Activated effector memory CD4-positive, alpha-beta T cell treated with anti-CD3 and anti-CD28 coated beads, Interleukin-2, amount 50 U/mL, for 16 hours (primary cell): Measurements from ENCODE around the gene TSPAN5.

Experiments used
- DNase-seq: peaks from one replicate; pipeline ENCODE4 v3.0.0-alpha.2; 2020

TSPAN5 gene

GRCh38 chr4:98514741-98515469 lies 143.5 kb downstream of the TSPAN5 start:
- no peak for DNase-seq

GRCh38 chr4:98512918-98513317 lies 145.5 kb downstream of the TSPAN5 start:
- no peak for DNase-seq

GRCh38 chr4:98510757-98511517 lies 147.5 kb downstream of the TSPAN5 start:
- DNase-seq = no peak

- DNase-seq = no peak
Observed at GRCh38 chr4:98510340-98510739, 148.1 kb downstream of the TSPAN5 start.

GRCh38 chr4:98509721-98510120 lies 148.7 kb downstream of the TSPAN5 start:
- DNase-seq = no peak

- no peak for DNase-seq
Observed at GRCh38 chr4:98508829-98509598, 149.4 kb downstream of the TSPAN5 start.

GRCh38 chr4:98508248-98508647 lies 150.2 kb downstream of the TSPAN5 start:
- no peak for DNase-seq

- no peak for DNase-seq
Observed at GRCh38 chr4:98507299-98507698, 151.1 kb downstream of the TSPAN5 start.

GRCh38 chr4:98506462-98507132 lies 151.8 kb downstream of the TSPAN5 start:
- DNase-seq = no peak

GRCh38 chr4:98505992-98506391 lies 152.4 kb downstream of the TSPAN5 start:
- DNase-seq = no peak

GRCh38 chr4:98504091-98504490 lies 154.3 kb downstream of the TSPAN5 start:
- no peak for DNase-seq

- no peak for DNase-seq
Observed at GRCh38 chr4:98503676-98504075, 154.7 kb downstream of the TSPAN5 start.

- no peak for DNase-seq
Observed at GRCh38 chr4:98502624-98503023, 155.8 kb downstream of the TSPAN5 start.

- no peak for DNase-seq
Observed at GRCh38 chr4:98502031-98502430, 156.4 kb downstream of the TSPAN5 start.

GRCh38 chr4:98501383-98501782 lies 157.0 kb downstream of the TSPAN5 start:
- DNase-seq = no peak

GRCh38 chr4:98498774-98499173 lies 159.6 kb downstream of the TSPAN5 start:
- no peak for DNase-seq

GRCh38 chr4:98496152-98496845 lies 162.1 kb downstream of the TSPAN5 start:
- no peak for DNase-seq

GRCh38 chr4:98493296-98493695 lies 165.1 kb downstream of the TSPAN5 start:
- no peak for DNase-seq

GRCh38 chr4:98491899-98492559 lies 166.4 kb downstream of the TSPAN5 start:
- DNase-seq = no peak

GRCh38 chr4:98490251-98490650 lies 168.2 kb downstream of the TSPAN5 start:
- DNase-seq = no peak

GRCh38 chr4:98485816-98486345 lies 172.5 kb downstream of the TSPAN5 start:
- DNase-seq = no peak

- no peak for DNase-seq
Observed at GRCh38 chr4:98484031-98484430, 174.4 kb downstream of the TSPAN5 start.
